Measurements from ENCODE around the gene CCT5. TPM values are rescaled to one million over a fixed set of nuclear protein-coding genes. Genes with fewer than 3 reads are reported as not detected.
"Not testable (repeated sequence)": the region's sequence is repeated elsewhere in the genome, so short reads cannot be mapped to it uniquely, and the experiment has no call there.

CCT5 gene
- total RNA-seq, 1 donor from 2014 or later = 542 TPM

DNA sequence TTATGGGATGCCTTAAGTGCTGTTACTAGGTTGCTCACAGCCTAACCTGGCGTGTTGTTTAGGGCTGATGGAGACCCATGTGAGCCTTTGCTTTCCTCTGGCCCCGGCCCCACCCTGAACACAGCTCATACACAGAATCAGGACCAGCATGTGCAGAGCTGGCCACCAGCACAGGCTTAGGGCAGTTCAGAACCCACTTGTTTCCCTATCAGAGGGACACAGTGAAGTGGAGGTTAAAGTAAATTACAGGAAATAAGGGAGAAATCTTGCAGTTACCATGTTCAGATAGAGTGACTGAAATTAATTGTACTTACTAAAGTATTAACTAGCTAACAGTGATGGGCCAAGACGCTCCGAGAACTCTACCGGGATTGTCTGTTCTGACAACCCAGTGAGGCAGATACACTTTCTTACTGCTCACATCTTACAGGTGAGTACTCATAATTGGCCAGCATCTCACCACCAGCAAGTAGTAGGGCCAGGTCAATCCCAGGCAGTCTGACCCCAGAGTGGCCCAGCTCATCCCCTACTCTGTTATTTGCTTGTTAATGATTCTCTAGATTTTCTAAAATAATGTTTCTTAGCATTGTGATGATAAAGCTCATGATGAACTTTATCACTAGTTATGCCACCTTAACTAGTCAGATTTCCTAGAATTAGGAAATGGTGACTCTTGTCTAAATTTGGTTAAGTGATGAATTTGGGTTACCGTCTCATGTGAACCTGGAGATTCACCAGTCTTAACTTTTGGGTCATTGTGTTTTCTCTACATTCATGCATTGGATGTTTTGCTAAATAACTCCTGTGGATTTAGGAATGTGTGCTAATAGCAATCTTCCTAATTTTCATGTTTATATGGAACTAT is 15.4 kb downstream of the CCT5 start:
- FAIRE-seq (no peak), DNase-seq (ENCODE audit: low read depth) (no peak)
- Histone ChIP-seq H3K36me3 (ENCODE audit: control insufficient read depth, insufficient read depth, low read length) (peaks cover 13% of the 10 kb centered on the region), H3K27me3 (ENCODE audit: control insufficient read depth, insufficient read depth, low read length) (no peaks in the 10 kb centered on the region), H3K4me3 (ENCODE audit: low read depth, low read length) (no peak overlapping the region)
- TF ChIP-seq, protein P1, sequence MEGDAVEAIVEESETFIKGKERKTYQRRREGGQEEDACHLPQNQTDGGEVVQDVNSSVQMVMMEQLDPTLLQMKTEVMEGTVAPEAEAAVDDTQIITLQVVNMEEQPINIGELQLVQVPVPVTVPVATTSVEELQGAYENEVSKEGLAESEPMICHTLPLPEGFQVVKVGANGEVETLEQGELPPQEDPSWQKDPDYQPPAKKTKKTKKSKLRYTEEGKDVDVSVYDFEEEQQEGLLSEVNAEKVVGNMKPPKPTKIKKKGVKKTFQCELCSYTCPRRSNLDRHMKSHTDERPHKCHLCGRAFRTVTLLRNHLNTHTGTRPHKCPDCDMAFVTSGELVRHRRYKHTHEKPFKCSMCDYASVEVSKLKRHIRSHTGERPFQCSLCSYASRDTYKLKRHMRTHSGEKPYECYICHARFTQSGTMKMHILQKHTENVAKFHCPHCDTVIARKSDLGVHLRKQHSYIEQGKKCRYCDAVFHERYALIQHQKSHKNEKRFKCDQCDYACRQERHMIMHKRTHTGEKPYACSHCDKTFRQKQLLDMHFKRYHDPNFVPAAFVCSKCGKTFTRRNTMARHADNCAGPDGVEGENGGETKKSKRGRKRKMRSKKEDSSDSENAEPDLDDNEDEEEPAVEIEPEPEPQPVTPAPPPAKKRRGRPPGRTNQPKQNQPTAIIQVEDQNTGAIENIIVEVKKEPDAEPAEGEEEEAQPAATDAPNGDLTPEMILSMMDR (IDR thresholded peaks at IDR 0.05; ENCODE audit: insufficient read depth, low read length, severe bottlenecking) = no peak

- no peaks in the 10 kb centered on the region for H3K27me3 ChIP-seq (ENCODE audit: control insufficient read depth, insufficient read depth, low read length)
Measured at GRCh38 chr5:10266137-10266536, 16.1 kb downstream of the CCT5 start.

DNA sequence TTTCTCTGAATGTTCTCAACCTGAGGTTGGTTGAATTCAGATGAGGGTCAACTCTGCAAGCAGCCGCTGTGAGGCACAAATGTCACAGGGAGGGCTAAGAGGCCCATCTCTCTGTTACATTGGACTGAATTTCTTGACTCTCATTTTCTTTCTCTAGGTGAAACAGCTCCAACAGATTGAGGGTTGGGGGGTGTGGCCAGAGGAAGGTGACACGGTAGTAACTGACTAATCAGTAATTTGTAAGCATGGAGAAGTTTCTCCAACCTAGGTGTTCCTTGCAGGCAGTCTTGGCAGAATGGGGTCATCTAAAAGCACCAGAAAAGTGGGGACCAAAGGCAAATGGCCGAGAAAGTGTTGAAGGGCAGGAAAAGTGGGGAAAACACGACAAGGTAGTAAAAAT is 16.8 kb downstream of the CCT5 start:
- TF ChIP-seq, protein P1 (IDR thresholded peaks at IDR 0.05; ENCODE audit: insufficient read depth, low read length, severe bottlenecking) = no peak
- no peak for FAIRE-seq
- Histone ChIP-seq H3K36me3 (ENCODE audit: control insufficient read depth, insufficient read depth, low read length) (peaks cover 7% of the 10 kb centered on the region), H3K27me3 (ENCODE audit: control insufficient read depth, insufficient read depth, low read length) (no peaks in the 10 kb centered on the region), H3K4me3 (ENCODE audit: low read depth, low read length) (no peak overlapping the region)
- DNase-seq (ENCODE audit: low read depth) = peak; percentile 54

More at GRCh38 chr5:10266137-10266536, 16.1 kb downstream of the CCT5 start:
- no peak for DNase-seq (ENCODE audit: low read depth)
- no peak for FAIRE-seq
- no peak overlapping the region for H3K4me3 ChIP-seq (ENCODE audit: low read depth, low read length)
- TF ChIP-seq, protein P1 (IDR thresholded peaks at IDR 0.05; ENCODE audit: insufficient read depth, low read length, severe bottlenecking) = no peak
- peaks cover 9% of the 10 kb centered on the region for H3K36me3 ChIP-seq (ENCODE audit: control insufficient read depth, insufficient read depth, low read length)

DNA sequence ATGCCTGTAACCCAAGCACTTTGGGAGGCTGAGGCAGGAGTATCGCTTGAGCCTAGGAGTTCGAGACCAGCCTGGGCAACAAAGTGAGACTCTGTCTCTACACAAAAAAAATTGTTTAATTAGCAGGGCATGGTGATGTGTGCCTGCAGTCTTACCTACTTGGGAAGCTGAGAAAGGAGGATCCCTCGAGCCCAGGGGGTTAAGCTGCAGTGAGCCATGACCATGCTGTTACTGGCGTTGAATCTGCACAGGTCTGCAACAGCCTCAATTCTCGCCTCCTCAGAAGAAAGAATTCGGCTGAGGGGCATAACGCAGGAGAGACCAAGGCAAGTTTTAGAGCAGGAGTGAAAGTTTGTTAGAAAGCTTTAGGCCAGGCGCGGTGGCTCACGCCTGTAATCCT is 18.0 kb downstream of the CCT5 start:
- H3K4me3 ChIP-seq (ENCODE audit: low read depth, low read length) = no peak overlapping the region
- FAIRE-seq = no peak

DNA sequence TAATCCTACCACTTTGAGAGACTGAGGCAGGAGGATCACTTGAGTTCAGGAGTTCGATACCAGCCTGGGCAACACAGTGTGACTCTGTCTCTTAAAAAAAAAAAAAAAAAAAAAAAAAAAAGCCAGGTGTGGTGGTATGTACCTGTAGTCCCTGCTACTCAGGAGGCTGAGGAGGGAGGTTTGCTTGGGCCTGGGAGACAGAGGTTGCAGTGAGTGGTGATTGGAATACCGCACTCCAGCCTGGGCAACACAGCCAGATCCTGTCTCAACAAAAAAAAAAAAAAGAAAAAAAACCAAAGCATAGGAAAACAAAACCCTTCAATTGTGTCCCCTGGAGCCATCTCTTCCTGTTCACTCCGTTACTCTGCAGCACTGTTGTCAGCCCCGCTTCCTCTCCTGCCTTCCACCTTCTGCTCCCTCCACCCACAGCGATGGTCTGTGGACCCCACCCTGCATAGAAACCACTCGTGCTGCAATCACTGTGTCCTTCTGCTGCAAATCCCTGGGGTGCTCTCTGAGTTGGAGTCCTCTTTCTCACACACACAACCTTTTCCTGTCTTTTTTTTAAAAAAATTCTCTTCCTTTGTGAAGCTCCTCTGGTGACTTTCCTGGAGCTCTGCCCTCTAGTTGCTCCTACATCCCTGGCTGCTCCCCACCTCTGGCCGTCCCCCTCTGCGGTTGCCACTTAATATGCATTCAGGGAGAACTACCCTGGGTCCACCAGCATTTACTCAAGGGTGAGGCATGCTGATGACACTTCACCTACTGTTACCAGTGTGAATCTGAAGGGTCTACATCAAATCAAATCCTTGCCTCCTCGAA is 22.2 kb downstream of the CCT5 start:
- FAIRE-seq = no peak
- Histone ChIP-seq H3K27me3 (ENCODE audit: control insufficient read depth, insufficient read depth, low read length) (no peaks in the 10 kb centered on the region), H3K36me3 (ENCODE audit: control insufficient read depth, insufficient read depth, low read length) (no peaks in the 10 kb centered on the region), H3K4me3 (ENCODE audit: low read depth, low read length) (no peak overlapping the region)
- no peak for DNase-seq (ENCODE audit: low read depth)
- TF ChIP-seq, protein P1 (IDR thresholded peaks at IDR 0.05; ENCODE audit: insufficient read depth, low read length, severe bottlenecking) = no peak

More for the DNA sequence above, 18.0 kb downstream of the CCT5 start:
- Histone ChIP-seq H3K36me3 (ENCODE audit: control insufficient read depth, insufficient read depth, low read length) (peaks cover under 1% of the 10 kb centered on the region), H3K27me3 (ENCODE audit: control insufficient read depth, insufficient read depth, low read length) (no peaks in the 10 kb centered on the region)
- DNase-seq (ENCODE audit: low read depth) = no peak
- TF ChIP-seq, protein P1 (IDR thresholded peaks at IDR 0.05; ENCODE audit: insufficient read depth, low read length, severe bottlenecking) = no peak

DNA sequence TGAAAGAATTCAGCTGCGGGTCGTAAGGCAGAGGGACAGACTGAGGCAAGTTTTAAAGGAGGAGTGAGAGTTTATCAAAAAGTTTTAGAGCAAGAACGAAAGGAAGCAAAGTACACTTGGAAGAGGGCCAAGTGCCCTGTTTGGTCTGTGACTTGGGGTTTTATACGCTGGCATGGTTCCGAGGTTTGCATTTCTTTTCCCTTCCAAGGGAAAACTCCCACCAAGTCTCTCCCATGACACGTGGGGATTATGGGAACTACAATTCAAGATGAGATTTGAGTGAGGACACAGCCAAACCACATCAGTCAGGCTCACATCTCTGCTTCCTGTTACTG is 22.8 kb downstream of the CCT5 start:
- H3K27me3 ChIP-seq (ENCODE audit: control insufficient read depth, insufficient read depth, low read length); H3K4me3 ChIP-seq (ENCODE audit: low read depth, low read length); H3K36me3 ChIP-seq (ENCODE audit: control insufficient read depth, insufficient read depth, low read length); DNase-seq (ENCODE audit: low read depth): not testable (repeated sequence)
- peak; percentile 89 for FAIRE-seq

Data from bronchial epithelial cell (primary cell).